HG03139 (cell line): ENCODE results near the gene STRAP.

Source experiments
- ATAC-seq: cut with Tn5 transposase; IDR thresholded peaks from one replicate; pipeline ENCODE4 v1.9.1; 2021; ENCODE audit not compliant: unreplicated experiment

STRAP gene

GRCh38 chr12:15882118-15882971 is at the start of gene STRAP:
STRAP (plus strand) TSS chr12:15882387; CDS start chr12:15882708, 321 bp downstream.
- ATAC-seq, result peak; percentile 96

GRCh38 chr12:15834575-15834974 is 47.6 kb upstream of the STRAP start:
- ATAC-seq, result no peak

GRCh38 chr12:15837141-15837790 is 44.9 kb upstream of the STRAP start:
- ATAC-seq, result no peak

GRCh38 chr12:15839041-15839440 is 43.1 kb upstream of the STRAP start:
- no peak for ATAC-seq

GRCh38 chr12:15839682-15840081 is 42.5 kb upstream of the STRAP start:
- no peak for ATAC-seq

- no peak for ATAC-seq
Observed at GRCh38 chr12:15842108-15842507, 40.1 kb upstream of the STRAP start.

- ATAC-seq, result no peak
Observed at GRCh38 chr12:15846887-15847286, 35.3 kb upstream of the STRAP start.

- no peak for ATAC-seq
Observed at GRCh38 chr12:15848606-15849005, 33.6 kb upstream of the STRAP start.

GRCh38 chr12:15851045-15851620 is 31.1 kb upstream of the STRAP start:
- ATAC-seq, result no peak

GRCh38 chr12:15851919-15852318 is 30.3 kb upstream of the STRAP start:
- ATAC-seq, result no peak

GRCh38 chr12:15852383-15852782 is 29.8 kb upstream of the STRAP start:
- ATAC-seq, result no peak

GRCh38 chr12:15853877-15854276 is 28.3 kb upstream of the STRAP start:
- no peak for ATAC-seq

- no peak for ATAC-seq
Observed at GRCh38 chr12:15854916-15855315, 27.3 kb upstream of the STRAP start.

GRCh38 chr12:15855646-15856045 is 26.5 kb upstream of the STRAP start:
- no peak for ATAC-seq

GRCh38 chr12:15856097-15856982 is 25.8 kb upstream of the STRAP start:
- no peak for ATAC-seq

GRCh38 chr12:15858353-15858752 is 23.8 kb upstream of the STRAP start:
- no peak for ATAC-seq

- no peak for ATAC-seq
Observed at GRCh38 chr12:15859116-15859515, 23.1 kb upstream of the STRAP start.

- ATAC-seq, result no peak
Observed at GRCh38 chr12:15861404-15861803, 20.8 kb upstream of the STRAP start.

- ATAC-seq, result no peak
Observed at GRCh38 chr12:15862840-15863239, 19.3 kb upstream of the STRAP start.

- no peak for ATAC-seq
Observed at GRCh38 chr12:15863372-15863771, 18.8 kb upstream of the STRAP start.

GRCh38 chr12:15863984-15864383 is 18.2 kb upstream of the STRAP start:
- ATAC-seq, result peak; percentile 91
